K562 (cell line): ENCODE results near the gene LECT2.

Source experiments
- KDM5B ChIP-seq: fragments of 200-600 bp; sonication (generic); IDR thresholded peaks from 2 replicates; pipeline ENCODE4 v1.6.1; 2012; ENCODE audit warnings: low read depth, mild to moderate bottlenecking, moderate library complexity, low read length, control low read depth, inconsistent platforms; ENCODE audit not compliant: insufficient replicate concordance
- RBM17 ChIP-seq: fragments of 200-400 bp; formaldehyde crosslinking; IDR thresholded peaks from 2 replicates; pipeline ENCODE4 v1.6.1; 2017; ENCODE audit warnings: low read depth, mild to moderate bottlenecking, low read length, borderline replicate concordance

GRCh38 chr5:135980620-135981019, 25.8 kb upstream of the LECT2 start:
- TF ChIP-seq KDM5B (no peak), RBM17 (no peak)
